HG02973 (cell line): ENCODE results near the gene SNRNP48.

Experiments
- ATAC-seq: cut with Tn5 transposase; IDR thresholded peaks from one replicate; pipeline ENCODE4 v1.9.1; 2021; ENCODE audit warnings: moderate library complexity; ENCODE audit not compliant: unreplicated experiment

Gene SNRNP48

DNA sequence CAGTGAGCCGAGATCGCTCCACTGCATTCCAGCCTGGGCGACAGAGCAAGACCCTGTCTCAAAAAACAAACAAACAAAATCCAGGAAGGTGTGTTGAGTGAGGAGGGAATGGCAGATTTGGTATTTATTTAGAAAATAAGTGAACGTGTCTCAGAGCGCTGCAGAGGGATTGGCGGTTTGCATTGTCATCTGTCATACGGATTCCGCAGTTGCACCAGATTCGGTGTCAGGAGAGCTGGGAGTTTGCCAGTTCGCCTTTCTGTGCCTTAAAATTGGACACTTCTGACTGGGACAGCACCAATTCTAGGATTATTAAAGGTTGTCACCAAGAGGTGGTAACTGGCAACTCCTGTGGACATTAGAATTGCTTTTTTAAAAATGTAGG lies 912 bp downstream of the SNRNP48 start:
- no peak for ATAC-seq

DNA sequence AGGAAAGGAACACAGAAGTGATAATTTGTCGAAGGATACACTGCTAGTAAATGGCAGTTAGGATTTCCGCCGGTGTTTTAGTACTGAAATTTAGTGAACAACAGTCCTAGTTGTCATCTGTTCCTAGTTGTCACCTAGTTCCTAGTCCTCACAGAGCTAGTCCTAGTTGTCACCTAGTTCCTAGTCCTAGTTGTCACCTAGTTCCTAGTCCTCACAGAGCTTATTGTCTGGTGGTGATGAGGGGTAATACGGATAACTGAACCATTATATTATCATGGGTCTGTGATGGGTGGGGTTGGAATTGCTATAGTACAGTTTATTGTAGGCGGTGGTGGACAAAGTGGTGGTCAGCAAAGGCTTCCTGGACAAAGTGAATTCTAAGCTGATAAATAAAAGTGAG lies 1.8 kb downstream of the SNRNP48 start:
- no peak for ATAC-seq

DNA sequence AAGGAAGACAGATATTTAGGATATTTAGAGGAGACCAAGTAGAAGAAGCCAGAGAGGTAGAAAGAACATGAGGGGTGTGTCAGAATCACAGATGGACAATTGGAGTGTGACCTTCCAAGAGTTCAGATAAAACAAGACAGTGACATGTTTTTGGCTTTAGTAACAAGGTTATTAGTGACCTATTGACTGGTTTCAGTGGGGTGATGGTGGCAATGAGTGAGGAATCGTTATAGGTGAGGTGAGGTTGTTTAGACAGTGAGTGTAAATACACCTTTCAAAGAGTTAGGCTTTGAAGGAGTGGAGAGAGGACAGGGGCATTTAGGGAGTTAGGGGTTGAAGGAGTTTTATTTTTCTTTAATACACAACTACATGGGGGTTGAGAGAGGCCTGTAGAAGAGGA lies 3.2 kb downstream of the SNRNP48 start:
- no peak for ATAC-seq

DNA sequence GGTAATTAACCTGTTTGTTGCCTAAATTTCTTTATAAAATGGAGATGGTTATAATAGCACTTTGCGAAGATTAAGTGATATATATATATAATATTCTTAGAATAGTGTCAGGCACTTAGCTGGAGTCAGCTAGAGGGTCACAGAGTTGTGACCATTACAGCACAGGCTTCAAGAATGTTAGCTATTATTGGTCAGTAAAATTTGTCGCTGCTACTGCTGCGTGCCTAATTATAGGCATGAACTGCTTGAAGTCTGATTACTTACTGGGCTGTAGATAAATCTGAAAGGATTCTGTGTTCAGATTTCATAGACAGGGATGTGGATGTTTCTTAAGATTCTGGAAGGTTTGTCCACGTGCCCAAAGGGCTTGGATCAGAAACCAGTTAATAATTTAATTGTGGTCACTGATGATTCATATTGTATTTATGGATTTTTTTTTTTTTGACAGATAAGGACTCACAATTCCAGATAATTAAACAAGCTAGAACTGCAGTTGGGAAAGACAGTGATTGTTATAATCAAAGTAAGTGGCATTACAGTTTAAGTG lies 4.7 kb downstream of the SNRNP48 start:
- ATAC-seq: no peak

DNA sequence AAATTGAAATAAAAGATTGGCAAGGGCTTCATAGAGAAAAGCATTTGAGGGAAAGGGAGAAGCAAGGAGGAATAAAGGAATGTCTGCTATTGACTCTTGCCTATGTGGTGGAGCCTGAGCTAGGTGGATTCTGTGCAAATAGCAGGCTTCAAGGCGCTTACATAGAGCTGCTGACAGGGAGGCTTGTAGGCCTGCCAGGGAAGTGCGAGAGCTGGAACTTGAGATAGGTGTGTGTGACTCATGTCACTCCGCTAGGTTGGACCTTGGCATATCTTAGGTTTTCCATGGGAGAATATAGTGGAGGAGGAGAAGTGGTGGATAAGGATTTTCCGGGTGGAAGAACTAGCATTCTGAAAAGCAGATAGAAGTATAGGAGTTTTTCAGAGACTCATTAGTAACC lies 14.0 kb downstream of the SNRNP48 start:
- ATAC-seq: no peak

DNA sequence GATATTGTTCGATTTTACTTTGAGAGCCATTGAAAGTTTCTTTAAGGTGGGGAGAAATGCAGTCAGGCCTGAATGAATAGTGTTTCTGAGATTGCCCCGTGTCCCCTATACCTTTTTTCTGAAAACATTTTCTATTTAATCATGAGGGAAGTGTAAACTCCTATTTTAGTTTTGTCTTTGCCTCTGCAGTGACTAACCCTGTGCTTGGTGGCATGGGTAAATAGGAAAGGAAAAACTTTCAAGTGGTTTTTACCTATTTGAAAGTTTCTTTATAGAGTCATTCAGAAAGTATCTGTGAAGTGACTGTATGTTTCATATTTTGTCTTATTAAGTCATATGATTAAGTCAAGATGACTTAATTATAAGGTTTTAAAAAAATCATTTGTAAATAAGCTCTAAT lies 14.5 kb downstream of the SNRNP48 start:
- ATAC-seq: no peak

DNA sequence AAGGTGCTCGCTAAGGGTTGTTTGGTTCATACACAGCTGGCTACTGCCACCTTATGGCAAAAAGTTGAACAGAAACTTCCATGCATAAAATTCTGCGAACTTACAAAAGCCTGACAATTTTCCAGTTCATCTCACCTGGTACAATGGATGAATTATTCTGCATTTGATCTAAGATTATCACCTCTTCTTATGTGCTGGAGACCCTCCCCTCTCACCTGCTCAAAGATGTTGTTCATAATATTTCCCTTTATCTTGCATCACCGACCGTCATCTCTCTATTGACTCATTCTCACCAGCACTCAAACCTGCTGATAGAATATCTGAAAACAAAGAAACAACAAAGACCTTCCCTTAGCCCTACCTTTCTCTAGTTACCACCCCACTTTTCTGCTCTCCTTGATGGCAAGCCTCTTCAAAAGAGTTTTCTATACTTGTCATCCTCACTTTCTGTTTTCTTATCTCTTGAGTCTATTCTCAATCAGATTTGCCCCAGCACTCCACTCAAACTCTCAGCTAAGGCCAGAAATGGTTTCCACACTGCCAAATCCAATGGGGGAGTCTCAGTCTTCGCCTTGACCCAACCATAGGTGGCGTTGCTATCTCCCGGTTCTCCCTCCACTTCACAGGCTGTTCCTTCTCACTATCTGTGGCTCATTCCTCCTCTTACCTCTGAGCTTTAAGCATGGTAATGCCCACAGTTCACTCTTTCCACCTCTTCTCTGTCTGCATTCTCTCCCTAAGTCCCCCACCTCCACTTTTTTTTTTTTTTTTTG lies 25.8 kb downstream of the SNRNP48 start:
- ATAC-seq: no peak

DNA sequence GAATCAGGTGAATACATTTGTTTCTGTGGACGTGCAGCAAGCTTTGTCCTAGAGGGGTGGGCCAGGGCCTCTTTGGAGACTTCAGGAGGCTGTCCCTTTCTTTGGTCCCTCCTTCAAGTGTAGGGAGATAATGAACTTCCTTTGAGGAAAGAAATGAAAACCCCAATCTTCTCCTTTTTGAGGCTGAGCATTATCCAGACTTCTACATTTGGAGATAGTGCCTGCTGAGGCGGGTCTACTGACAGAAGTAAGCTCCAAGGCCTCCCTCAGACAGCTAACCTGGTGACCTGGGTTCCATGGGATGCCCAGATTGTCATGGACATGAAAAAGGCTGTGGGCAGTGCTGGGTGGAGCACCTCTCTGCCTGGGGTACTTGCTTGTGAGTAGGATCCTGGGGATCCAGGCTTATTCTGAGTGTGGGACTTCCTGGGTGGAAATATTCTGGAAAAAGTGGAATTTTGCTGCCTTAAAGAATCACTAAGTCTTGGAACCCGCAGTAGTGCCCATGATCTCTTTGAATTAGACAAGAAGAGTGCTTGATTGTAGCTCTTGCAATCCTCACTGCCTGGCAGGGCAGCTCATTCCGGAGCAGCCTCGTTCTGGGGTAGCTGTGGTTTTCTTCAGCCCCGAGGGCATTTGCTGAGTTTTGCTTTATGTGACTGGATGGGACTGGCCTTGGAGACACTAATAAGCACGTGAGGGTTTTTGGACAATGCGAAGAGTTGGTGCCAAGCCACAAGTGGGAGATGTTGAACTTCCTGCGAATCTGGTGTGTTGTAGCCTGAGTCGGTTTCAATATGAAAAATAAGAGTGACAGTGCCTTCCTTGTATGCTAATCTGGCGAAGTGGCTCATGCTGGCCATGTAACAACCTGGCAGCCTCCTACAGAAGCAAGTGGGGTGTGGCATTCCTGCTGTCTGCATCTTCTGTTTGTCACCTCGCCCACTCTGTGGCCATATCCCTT lies 28.1 kb downstream of the SNRNP48 start:
- ATAC-seq: no peak

DNA sequence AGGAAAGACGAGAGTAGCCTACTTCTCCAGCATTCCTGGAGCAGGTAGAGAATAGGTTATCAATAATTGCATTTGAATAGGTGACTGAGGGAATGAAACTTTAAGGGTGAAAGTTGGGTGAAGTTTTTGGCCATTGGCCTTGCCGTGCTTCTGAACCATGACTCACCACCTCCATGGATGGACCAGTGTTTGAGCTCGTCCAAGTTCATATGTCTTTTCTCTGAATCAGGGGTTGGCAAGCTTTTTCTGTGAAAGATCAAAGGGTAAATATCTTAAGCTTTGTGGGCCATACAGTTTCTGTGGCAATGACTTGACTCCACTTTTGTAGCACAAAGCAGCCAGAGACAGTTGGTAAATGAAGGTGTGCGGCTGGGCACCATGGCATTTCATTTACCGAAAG lies 31.8 kb downstream of the SNRNP48 start:
- ATAC-seq: no peak

DNA sequence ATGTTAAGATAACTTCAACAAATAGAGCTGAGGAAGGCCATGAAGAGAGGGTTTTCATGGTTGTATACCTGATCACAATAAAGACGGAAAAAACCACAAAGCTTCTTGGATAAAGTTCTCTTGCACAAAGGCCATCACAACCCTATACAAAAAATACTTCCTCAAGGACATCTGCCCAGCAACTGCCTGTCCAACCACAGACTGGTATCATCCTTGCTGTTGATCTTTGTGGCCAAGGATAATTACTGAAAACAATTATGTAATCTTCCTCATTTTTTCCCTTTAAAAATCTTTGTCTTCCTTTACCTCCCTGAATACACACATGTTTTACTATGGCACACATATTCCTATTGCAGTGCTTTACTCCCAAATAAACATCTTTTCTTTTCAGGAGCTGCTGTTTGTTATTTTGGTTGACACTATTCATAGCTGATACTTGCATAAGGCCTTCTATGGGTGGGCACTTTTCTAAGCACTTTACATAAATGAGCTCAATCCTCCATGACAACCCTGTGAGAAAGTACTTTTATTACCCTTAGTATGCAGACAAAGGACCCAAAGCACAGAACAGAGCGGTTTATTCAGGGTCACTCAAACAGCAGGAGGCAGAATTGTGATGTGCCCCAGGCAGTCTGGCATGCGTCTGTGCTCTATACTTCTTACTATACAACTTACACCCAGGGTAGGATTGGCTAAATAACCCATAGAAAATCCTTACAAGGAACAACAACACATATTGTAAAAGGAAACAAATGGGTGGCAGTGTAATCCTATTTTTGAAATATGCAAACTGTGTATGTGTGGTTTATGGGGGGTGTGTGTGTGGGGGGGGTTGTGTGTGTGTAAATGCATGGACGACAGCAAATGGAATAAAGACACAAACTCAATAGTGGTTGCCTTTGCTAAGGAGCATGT lies 35.1 kb downstream of the SNRNP48 start:
- ATAC-seq: no peak

DNA sequence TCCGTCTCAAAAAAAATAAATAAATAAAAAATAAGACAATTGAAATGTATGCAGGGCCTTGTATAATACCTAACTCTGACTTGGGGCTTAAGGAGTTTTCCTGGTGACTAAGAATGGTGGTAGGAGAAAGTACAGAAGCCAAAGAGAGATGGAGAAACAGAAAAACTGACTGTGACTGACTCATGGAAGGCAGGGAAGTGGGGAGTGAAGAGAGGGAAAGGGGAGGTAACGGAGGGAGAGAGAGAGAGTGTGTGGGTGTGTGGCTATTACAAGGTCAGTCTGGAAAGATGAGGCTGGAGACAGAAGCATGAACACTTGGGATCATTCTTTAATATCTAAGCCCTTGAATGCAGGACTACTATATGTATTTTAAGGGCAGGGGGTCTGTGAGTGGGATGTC lies 38.5 kb downstream of the SNRNP48 start:
- no peak for ATAC-seq

DNA sequence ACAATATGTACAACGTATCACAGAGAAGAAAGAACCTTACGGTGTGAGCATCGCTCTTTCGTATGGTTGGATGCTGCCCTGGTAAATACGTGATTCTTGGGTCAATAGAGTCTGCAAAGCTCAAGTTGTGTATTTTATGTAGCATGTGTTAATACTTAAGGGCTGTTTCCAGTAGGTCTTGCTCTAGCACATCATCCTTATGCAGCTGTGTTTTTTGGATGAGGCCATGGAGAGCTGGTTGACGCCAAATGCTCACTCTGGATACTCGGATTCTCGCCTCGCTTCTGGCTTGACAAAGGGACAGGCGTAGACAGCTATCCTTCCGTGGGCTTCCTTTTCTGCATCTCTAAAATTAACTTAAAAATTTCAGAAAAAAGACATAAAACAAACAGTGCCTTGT lies 38.9 kb downstream of the SNRNP48 start:
- ATAC-seq: no peak

DNA sequence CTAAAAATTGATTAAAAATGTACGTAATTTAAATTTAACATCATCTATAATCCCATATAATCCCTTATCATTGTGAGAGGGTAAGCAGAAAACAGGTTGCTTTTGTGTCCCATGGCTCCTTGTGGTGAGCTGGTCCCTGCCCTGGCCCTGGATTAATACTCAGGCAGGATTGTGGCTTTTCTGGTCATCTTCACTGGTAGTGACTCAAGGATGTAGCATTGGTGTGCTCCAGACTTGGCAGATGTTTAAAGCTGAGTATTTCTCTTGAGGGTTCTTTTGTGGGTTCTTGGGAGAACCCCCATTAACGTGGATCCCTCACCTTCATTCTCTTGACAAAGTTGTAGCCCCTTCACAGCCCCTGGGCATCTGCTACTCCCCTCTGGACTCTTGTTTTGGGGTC lies 39.3 kb downstream of the SNRNP48 start:
- no peak for ATAC-seq

DNA sequence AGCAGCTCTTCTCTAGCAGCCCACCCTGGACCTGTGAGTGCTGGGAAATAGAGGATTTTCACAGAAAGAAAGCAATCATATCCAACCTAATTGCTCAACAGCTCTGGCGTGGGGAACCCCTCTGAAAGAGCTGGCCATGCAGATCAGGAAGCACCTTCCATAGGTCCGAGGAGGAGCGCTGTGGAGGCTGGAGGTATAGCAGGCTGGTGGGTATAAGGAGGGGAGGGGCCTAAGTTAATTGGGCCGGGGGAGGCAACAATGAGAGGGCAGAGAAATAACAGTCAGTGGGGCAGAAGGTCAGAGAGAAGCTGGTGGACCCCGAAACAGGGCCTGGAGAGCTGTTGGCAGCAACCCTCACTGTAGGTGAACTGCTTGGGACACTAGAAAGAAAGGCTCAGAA lies 40.8 kb downstream of the SNRNP48 start:
- ATAC-seq: no peak

DNA sequence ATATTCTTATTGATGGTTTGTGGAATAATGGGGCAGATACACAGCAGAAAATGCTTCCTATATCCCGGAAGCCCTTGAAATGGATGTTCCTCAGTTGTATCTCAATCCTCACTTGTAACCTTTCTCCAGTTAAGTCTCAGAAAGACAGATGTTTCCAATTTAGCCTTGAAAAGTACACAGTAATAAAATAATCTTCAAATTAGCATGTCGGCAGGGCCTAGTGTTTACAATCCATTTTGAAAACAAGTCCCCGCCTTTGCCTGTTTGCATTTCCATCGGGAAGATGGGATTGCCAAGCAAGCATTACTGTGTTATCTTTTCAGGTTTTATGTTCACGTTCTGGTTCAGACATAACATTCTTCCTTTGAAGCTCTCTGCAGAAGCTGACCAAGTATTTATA lies 41.5 kb downstream of the SNRNP48 start:
- no peak for ATAC-seq

DNA sequence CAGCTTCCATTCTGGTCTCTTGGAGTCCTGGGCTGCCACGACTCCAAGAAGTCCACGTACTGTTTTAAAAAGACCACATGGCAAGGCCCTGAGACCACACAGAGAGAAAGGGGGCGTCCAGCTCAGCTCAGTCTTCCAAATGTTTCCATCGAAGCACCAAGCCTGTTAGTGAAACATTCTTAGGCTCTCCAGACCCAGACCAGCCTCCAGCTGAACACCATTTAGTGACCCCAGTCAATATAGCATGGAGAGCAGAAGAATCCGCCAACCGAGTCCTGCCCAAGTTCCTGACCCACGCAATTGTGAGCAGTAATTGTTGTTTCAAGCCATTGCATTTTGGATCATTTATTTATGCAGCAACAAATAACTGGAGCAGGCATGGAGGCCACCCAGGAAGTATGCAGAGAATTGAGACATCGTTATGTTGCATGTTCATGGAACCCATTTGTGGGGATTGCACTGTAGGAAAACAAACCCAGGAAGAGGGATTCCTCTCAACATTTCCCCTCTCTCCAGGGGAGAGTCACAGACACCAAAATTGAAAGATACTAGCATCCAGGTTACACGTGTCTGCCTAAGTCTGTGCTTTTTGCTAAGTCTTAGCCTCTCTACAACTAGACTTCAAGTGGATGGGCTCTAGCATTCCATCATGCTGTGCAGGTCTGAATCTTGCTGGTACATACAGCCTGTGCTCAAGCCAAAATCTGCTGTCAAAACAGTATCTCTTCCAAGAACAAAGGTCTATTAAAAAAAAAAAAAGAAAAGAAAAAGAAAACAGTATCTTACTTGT lies 42.7 kb downstream of the SNRNP48 start:
- no peak for ATAC-seq

DNA sequence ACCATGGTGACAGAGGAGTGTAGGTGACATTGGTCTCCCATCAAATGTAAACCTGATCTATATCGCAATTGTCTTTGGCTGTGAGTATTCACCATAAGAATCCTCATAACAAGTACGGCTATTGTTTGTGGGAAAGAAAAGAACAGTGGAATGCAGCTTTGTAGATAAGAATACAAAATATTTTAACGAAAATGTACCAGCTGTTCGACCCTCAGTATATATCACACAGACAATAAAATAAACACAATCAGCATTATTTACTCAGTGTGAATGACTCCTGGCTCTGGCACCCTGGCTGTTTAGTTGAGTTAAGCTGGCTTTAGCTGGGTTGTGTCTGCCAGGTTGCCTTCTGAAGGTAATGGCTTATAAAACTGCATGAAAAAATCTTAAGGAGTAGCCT lies 43.4 kb downstream of the SNRNP48 start:
- no peak for ATAC-seq

DNA sequence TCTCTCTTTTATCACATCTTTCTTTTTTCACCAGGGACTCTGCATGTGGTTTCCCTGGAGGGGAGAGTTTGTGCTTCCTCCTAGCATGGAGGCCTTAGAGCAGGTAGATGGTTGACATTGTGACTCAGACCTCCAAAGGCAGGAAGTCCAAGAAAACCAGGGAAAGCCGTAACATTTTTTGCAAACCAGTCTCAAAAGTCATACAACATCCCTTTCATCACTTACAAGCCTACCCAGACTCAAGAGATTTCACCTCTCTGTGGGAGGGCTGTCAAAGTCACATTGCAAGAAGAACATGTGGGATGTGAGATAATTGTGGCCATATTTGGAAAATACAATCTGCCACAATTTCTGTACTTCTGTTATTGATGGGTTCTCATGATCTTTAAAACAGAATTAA lies 46.2 kb downstream of the SNRNP48 start:
- no peak for ATAC-seq

DNA sequence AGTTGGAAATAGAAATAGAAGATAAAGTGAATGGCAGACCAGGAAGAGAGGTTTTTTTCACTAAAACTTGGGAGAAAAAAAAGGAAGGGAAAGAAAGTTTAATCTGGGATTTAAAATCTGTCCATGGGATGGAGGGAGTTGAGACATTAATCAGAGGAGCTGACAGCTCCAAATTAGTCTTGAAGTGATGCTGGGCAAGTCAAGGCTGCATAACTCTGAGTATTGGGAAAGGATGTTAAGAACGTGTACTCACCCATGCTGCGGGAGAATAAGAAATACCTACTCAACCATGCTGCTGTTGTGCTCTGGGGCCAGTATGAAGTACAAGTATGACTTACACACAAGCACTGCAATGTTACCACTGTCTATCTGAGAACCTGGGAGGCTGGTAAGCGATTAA lies 47.5 kb downstream of the SNRNP48 start:
- no peak for ATAC-seq

DNA sequence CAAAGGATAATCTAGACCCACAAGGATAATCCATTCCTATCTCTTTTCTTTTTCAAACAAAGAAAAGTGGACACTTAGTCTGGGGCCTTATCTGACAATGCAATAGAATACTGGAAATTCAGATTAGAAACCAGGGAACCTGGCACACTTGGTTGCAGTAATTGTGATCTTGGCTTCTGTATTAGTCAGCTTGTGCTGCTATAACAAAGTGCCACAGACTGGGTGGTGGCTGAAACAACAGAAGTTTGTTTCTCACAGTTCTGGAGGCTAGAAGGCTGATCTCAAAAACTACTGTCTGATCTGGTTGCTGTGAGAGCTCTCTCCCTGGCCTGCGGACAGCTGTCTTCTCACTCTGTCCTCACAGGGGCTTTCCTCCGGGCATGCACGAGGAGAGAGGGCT lies 49.4 kb downstream of the SNRNP48 start:
- no peak for ATAC-seq
